Activated T-cell treated with anti-CD3 and anti-CD28 coated beads, Interleukin-2, amount 50 U/mL, for 48 hours (primary cell): ENCODE measurements around the gene CDC42BPG.

Experiments used
- DNase-seq, 2 experiments: peaks; one replicate each; pipeline ENCODE4 v3.0.0-alpha.2; 2020

CDC42BPG gene

GRCh38 chr11:64878494-64879243 lies 34.2 kb upstream of the CDC42BPG start, which contains the start of gene EHD1:
TSS of gene EHD1 (minus strand) at chr11:64878621. CDS start at chr11:64878464, 157 bp downstream.
- DNase-seq = peak; percentile 99 to 100

- DNase-seq = no peak
These were observed 33.7 kb upstream of the CDC42BPG start for GRCh38 chr11:64878223-64878493.

GRCh38 chr11:64877390-64878222 lies 33.2 kb upstream of the CDC42BPG start:
- DNase-seq = peak; percentile 57 to 62

GRCh38 chr11:64876835-64877341 lies 32.4 kb upstream of the CDC42BPG start:
- peak in 1 of 2 experiments; percentile 45 for DNase-seq

GRCh38 chr11:64876229-64876750 lies 31.8 kb upstream of the CDC42BPG start:
- DNase-seq = peak; percentile 70 to 75

- no peak for DNase-seq
These were observed 31.1 kb upstream of the CDC42BPG start for GRCh38 chr11:64875369-64876228.

- no peak for DNase-seq
These were observed 30.1 kb upstream of the CDC42BPG start for GRCh38 chr11:64874308-64875240.

- DNase-seq = no peak
These were observed 28.5 kb upstream of the CDC42BPG start for GRCh38 chr11:64872790-64873488.

GRCh38 chr11:64871492-64871891 lies 27.0 kb upstream of the CDC42BPG start:
- no peak for DNase-seq

- no peak for DNase-seq
These were observed 26.5 kb upstream of the CDC42BPG start for GRCh38 chr11:64870893-64871466.

GRCh38 chr11:64870176-64870892 lies 25.9 kb upstream of the CDC42BPG start:
- peak in 1 of 2 experiments; percentile 46 for DNase-seq

GRCh38 chr11:64869571-64870175 lies 25.2 kb upstream of the CDC42BPG start:
- peak; percentile 38 to 52 for DNase-seq

GRCh38 chr11:64868904-64869570 lies 24.6 kb upstream of the CDC42BPG start:
- peak; percentile 59 to 63 for DNase-seq

GRCh38 chr11:64867748-64868462 lies 23.5 kb upstream of the CDC42BPG start:
- peak; percentile 49 to 57 for DNase-seq

GRCh38 chr11:64866173-64866491 lies 21.7 kb upstream of the CDC42BPG start:
- no peak for DNase-seq

GRCh38 chr11:64865286-64866172 lies 21.1 kb upstream of the CDC42BPG start:
- DNase-seq = peak; percentile 68 to 69
